Measurements from ENCODE around the gene TRAPPC6A.
"Not testable (repeated sequence)": the region's sequence is repeated elsewhere in the genome, so short reads cannot be mapped to it uniquely, and the experiment has no call there.

TRAPPC6A gene

DNA sequence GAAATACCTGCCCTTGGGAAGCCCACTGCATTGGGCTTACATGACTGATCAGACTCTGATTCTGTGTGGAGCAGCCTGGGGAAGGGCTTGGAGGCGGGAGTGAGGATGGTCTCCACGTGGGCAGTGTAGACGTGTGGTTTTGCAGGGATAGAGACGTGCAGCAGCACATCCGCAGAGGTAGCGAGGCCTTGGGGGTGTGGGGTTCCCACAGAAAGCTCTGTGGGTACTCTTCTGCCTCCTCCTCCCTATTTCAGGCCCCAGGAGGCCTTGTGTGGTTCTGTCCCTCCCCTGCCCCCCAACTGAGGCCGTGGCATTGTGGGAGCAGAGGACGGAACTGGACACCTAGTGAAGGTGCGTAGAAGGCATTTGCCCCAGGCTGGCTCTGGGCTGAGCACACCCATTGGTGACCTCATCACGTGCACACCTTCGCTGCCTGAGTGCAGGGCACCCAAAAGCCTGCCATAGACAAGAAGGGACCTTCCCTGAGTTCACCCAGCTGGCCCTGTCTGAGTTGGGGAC lies 56.2 kb downstream of the TRAPPC6A start:
- intact Hi-C loops (cut with DNase I), result no loop called here
- no peak for DNase-seq

DNA sequence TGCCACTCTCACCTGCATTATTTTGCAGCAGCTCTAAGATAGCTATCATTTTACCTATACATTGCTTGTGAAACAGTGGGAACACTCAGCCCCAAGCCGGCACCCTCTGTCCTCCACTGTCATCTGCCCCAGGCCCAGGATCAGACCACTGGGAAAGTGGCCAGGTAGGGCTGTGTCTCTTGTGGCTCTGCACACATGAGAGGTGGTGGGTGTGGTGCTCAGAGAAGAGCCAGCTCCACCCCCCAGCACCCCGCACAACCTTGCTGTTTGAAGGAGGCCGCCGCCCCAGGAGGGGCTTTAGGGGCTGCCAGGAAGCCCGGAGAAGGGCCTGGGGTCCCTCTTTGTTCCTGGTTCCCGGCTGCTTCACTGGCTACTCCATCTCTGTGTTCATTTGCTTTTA lies 58.5 kb downstream of the TRAPPC6A start:
- intact Hi-C loops (cut with DNase I), result no loop called here

DNA sequence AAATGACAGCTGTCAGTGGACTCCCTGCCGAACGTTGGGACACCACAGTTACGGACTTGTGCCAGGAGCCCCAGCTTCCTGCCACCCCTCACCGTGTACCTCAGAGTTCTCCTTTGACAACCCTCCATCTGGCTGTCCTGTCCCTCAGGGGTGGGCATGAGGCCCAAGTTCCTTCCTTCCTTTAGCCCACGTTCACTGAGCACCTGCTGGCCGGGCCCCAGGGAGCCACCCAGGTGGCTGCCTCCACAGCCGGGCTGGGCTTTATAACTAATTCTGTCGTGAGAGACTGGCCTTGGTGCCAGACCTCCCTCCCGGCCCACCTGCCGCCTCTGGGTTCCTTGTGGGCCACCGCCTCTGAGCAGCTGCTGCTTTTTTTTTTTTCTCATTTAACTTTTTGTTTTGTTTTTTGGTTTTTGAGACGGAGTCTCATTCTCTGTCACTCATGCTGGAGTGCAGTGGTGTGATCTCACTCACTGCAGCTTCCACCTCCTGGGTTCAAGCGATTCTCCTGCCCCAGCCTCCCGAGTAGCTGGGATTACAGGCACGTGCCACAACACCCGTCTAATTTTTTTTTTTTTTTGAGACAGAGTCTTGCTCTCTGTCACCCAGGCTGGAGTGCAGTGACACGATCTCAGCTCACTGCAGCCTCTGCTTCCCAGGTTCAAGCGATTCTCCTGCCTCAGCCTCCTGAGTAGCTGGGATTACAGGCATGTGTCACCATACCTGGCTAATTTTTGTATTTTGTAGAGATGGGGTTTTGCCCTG lies 59.3 kb downstream of the TRAPPC6A start:
- DNase-seq, result not testable (repeated sequence)

More for the DNA sequence above, 58.5 kb downstream of the TRAPPC6A start:
- no peak for DNase-seq

DNA sequence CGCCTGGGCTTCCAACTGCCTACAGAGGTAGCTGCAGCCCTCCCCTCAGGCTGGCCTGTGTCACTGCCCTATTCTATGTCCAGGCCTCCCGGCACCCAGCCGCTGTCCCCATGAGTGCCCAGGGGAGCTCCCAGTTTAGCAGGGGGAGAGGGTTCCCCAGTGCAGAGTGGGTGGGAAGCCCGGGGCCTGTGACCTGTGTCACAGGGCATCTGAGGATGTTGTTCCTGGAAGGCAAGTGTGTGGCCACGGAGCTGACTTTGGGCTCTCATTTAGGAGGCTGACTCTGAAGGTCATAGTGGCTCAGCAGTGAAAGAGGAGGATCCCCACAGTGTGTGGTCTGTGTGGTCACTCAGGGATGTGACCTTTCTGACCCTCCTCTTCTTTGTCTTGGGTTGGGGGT lies 59.9 kb downstream of the TRAPPC6A start:
- no peak for DNase-seq
- intact Hi-C loops (cut with DNase I), result no loop called here

More for the DNA sequence above, 59.3 kb downstream of the TRAPPC6A start:
- intact Hi-C loops (cut with DNase I), result not testable (repeated sequence)

DNA sequence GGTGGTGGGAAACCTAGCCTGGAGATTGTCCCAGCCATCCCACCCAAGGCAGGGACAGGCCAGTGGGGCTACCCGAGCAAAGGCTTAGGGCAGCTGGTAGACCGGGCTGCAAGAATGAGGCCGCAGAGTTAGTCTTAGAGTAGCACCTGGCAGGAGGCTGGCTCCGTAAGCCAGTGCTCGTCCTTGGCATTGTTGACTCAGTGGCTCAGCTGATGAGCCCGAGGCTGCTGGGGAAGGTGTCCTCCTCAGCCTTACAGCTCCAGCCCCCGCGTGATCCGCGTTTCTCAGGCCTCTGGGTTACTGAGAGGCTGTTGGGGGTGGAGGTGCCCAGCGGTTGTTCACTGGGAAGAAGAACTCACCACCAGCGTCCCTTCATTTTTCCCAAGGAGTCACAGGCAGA lies 60.4 kb downstream of the TRAPPC6A start:
- intact Hi-C loops (cut with DNase I), result no loop called here
- no peak for DNase-seq

DNA sequence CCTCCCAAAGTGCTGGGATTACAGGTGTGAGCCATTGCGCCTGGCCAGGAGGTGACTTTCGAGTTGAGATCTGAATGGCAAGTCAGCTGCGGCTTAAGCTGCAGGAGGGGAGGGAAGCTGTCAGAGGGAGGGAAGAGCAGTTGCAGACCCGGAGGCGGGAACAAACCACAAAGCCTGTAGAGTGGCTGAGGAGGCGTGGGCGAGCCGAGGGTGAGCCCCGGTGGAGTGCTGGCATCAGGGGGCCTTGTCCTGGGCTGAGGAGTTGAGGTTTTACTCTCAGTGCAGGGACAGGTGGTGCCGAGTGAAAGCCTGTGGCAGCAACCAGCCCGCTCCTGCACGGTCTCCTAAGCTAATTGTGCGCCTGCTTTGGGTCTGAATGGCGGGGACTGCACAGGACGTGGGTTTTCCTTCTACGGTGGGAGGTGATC lies 60.9 kb downstream of the TRAPPC6A start:
- DNase-seq, result peak in 6 of 42 donors; percentile 20 to 45 (median 23)
- intact Hi-C loops (cut with DNase I), result no loop called here

DNA sequence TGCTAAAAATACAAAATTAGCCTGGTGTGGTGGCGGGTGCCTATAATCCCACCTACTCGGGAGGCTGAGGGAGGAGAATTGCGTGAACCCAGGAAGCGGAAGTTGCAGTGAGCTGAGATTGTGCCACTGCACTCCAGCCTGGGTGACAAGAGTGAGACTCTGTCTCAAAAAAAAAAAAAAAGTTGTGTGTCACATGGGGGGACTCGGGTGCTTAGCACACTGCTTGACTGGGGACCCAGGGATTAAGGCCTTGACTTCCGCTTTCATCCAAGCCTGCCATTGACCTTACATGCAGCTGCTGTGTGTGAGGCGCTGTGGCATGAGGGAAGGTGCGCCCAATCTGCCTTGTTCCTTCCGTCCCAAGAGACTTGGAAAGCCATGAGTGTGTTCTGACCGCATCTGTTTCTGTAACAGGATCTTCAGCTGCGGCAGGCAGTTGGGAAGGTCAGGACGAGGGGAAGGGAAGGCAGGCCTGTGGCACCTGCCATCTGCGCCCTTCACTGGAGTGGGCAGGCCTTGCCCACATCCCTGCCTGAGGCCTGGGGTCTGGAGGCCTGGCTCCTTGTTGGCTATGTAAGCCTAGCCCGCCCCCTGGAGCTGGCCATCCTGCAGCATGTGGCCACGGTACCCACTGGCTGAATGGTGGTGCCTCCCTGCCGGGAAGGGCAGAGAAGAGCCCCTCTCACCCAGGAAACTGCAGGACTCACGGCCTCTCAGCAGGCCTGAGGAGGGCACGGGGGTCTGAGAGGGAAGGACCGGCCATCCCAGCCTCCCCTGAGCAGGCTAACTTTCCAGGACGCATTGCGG lies 62.0 kb downstream of the TRAPPC6A start:
- intact Hi-C loops (cut with DNase I), result no loop called here

DNA sequence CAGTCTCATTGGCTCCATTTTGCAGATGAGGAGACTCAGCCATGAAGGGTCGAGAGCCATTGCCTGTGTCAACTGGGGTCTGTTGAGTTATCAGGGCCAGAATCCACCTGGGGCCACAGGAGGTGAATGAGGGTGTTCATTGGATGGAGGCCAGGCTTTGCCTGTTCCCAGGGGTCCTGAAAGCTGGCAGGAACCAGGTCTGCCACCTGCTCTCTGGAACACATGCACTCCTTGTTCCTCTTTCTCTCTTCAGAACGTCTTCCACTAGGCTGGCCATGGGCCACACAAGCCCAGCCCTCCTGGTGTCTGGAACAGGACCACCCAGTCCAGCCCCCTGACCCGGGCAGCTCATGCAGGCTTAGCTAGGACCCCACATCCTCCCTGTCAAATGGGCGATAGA lies 63.9 kb downstream of the TRAPPC6A start:
- no peak for DNase-seq
- intact Hi-C loops (cut with DNase I), result no loop called here

More for the DNA sequence above, 62.0 kb downstream of the TRAPPC6A start:
- no peak for DNase-seq

DNA sequence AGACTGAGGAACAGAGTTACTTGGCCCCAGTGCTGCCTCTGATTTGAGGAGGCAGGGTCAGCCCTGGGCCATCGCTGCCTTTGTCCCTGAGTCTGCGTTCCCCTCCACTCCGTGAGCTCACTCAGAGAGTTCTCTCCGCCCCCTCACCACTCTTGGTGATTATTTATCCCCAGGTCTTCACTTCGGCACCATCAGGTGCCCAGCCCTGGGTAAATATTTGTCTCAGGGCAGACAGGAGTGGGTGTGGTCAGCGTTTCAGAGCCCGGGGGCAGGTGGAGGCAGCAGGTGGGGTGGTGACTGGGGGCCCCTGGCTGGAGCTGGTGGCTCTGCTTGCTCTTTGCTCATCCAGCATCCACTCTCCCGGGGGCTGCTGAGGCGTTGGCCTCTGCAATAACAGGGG lies 64.4 kb downstream of the TRAPPC6A start:
- intact Hi-C loops (cut with DNase I), result no loop called here
- no peak for DNase-seq

Measured in head of caudate nucleus (tissue), 42 donors.